Left ventricle myocardium superior (tissue), 1 donor: ENCODE results near the gene SKAP1. TPM values are rescaled to one million over a fixed set of nuclear protein-coding genes. Genes with fewer than 3 reads are reported as not detected.
"Not testable (repeated sequence)": the region's sequence is repeated elsewhere in the genome, so short reads cannot be mapped to it uniquely, and the experiment has no call there.

Experiments
- ATAC-seq: fragments of 200-7000 bp; cut with Tn5 transposase; one replicate; pipeline ENCODE4 v1.9.1; 2020; ENCODE audit warnings: mild to moderate bottlenecking, moderate library complexity
- DNase-seq: peaks from one replicate; pipeline ENCODE4 v3.0.0-alpha.2; 2020
- intact Hi-C: fragments of 100-400 bp; cut with micrococcal nuclease; formaldehyde crosslinking; loops from one replicate; pipeline ENCODE4 v1.11.0; 2022
- total RNA-seq: library from RNA; stranded (reverse); fragmentation: NEBNext Ultra II Directional; extraction: Animal tissue kit (Norgen Biotek cat#: 25700); gene quantifications from one replicate; pipeline ENCODE4 v1.2.1, GENCODE V29; 2021
- donor health status: DM: no; HTN: yes; CAD: no; lungs with severe emphysema.

Gene SKAP1
- total RNA-seq, 1 donor from 2014 or later: 0.27 TPM

- ATAC-seq (no peak), DNase-seq (no peak)
- intact Hi-C loops: no loop called here
Measured at GRCh38 chr17:48340916-48341315, 89.1 kb downstream of the SKAP1 start.

- intact Hi-C loops: no loop called here
- ATAC-seq (no peak), DNase-seq (no peak)
Measured at GRCh38 chr17:48338720-48339119, 91.3 kb downstream of the SKAP1 start.

DNA sequence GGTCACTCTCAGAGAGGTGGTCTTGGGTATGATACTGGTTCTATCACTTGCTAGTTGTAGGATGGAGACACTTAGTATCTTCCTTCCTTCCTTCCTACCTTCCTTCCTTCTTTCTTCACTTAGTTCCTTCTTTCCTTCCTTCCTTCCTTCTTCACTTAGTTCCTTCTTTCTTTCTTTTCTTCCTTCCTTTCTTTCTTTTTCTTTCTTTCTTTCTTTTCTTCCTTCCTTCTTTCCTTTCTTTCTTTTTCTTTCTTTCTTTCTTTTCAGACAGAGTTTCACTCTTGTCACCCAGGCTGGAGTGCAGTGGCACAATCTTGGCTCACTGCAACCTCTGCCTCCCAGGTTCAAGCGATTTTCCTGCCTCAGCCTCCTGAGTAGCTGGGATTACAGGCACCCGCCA, 92.1 kb downstream of the SKAP1 start:
- ATAC-seq, intact Hi-C loops, DNase-seq: not testable (repeated sequence)

GRCh38 chr17:48336986-48337385, 93.0 kb downstream of the SKAP1 start:
- intact Hi-C loops: no loop called here
- DNase-seq (no peak), ATAC-seq (no peak)

DNA sequence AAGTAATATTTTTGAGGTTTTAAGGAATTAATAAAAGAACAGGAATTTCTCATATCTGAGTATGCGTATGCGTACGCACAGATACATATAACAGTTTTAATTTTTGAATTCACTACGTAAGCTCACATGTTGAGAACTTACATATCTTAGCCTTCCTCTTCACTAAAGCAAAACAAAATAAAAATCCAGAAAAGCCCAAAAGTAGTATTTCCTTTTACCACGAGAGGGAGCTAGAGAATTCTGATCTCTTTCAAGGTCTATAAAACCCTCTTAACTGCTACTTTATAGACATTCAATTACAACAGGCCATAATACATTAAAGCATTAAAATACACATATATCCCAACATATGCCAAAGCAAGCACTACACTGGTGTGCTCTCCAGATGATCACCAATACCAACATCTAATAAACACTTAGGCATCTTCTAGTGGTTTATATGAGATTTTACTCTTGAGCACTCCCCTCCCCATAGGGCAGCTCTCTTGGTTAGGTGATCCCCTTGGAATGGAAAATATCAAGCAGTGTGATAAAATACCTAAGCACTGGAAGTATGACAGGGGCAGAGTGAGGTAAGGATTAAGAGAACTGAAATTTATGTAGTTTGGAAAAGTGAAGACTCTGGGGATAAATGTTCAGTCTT, 94.0 kb downstream of the SKAP1 start:
- ATAC-seq (no peak), DNase-seq (no peak)
- intact Hi-C loops: no loop called here

DNA sequence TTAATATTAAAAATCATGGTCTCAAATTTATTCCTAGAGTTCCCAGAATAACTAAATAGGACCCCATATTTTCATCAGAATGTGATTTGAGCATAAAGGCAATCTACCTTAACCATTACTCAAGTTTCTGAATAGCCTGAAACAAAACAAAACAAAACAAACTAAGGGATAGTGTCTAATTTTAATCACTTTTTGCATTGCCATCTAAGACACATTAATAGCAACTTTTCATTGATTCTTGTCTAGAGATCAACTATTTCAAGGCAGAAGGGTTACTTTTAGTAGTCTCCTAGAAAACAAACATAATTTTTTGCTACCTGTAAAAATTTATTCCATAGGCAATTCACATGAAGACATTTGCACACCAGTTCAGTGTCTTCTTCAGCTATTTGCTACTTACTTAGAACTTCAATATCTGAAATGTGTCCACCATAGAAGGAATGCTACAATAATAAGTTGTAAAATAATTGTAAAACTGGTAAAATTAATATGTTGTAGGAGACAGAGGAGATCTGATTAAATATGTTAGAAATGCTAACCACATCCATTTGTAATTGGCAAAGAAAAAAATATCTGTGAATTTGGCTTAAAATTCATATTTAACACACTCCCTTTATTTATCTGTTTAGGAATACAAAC, 94.7 kb downstream of the SKAP1 start:
- intact Hi-C loops: no loop called here
- DNase-seq: no peak

GRCh38 chr17:48333034-48333530, 96.9 kb downstream of the SKAP1 start:
- intact Hi-C loops: no loop called here
- no peak for DNase-seq
- no peak for ATAC-seq

More for the DNA sequence above, 94.7 kb downstream of the SKAP1 start:
- ATAC-seq: no peak

DNA sequence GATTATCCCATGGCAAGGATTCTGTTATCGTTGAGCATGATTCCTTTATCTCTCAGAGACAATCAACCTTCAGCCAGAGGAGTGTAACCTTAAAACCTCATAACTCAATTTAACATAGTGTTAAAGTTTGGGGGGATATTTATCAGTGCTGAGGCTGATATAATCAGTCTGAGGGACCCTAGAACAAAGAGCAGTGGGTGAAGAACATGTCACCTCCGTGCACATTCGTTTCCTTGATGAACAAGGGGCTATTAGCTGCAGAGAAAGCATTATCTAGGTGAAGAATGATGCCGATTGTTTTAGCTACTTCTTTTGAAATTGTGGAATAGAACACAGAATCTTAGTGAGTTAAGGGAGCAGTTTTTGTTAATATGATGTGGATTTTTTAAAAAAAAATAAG, 99.1 kb downstream of the SKAP1 start:
- DNase-seq: no peak

DNA sequence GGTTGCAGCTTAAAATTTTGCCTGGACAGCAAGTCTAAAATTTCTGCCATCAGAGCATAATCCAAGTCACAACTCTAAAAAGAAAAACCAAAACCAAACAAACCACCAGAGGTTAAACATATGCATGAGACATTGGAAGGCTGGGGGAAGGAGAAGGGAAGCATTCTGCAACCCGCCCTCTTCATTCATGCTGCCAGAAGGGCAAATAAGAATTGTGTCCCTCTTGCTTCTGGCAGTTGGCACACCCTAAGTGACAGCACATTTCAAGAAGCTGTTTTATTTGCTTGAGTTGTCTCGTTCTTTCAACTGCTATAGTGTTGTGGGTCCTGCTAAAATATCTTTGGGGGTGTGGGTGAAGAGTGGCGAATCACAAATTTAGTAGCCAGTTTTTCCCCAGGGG, 99.6 kb downstream of the SKAP1 start:
- no peak for ATAC-seq
- DNase-seq: no peak
- intact Hi-C loops: no loop called here

More for the DNA sequence above, 99.1 kb downstream of the SKAP1 start:
- intact Hi-C loops: no loop called here
- no peak for ATAC-seq

DNA sequence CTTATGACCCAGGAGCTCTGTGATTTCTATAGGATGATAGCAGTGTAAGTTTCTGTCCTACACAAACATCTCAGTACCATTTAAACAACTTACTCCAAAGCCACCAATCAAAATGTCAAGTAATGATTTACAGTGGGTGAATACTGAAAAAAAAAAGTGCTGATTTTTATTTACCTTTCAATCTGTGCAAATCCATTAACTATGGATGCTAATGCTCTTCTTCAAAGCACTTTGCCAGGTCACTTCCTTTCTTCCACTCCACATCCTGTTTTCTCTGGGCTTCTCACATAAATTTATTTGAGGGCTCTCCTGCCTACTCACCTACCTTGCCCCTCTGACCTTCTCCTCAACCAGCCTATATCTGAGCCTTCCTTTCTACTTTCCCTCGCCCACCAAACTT, 101.6 kb downstream of the SKAP1 start:
- intact Hi-C loops: no loop called here

DNA sequence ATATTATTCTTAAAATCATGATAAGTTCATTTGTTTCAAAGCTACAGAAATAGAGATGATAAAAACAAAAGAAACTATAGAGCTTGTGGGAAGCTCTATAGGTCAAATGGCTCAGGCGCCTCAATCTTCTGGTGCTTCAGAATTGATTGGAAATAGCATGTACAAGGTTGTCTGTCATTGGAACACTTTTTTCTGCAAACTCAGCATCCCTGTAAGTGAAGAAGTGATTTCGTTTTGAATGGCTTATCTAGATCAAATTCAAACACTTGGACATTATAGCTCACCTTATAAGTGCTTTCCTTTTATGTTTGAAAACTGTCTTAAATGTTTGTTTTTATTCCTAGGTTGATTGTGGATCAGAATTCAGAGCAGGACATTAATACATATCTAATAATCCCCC, 103.7 kb downstream of the SKAP1 start:
- no peak for ATAC-seq
- intact Hi-C loops: no loop called here
- DNase-seq: no peak

More for the DNA sequence above, 101.6 kb downstream of the SKAP1 start:
- DNase-seq (no peak), ATAC-seq (no peak)

DNA sequence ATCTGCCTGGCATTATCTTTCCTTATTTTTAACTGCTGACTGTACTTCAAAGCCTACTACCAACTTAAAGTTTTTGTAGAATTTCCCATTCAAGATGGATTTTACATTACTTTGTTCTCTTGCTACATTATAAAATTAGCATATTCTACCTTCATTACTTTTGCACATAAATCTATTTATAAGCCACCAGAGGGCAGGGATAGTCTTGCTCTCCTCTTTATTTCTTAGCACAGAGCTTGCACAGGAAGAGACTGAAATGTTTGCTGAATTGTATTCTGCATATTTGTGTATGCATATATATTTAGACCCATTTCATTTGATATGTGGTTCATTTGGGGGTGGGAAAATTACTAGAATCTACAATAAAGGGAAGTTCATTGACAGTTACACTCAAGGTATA, 108.0 kb downstream of the SKAP1 start:
- intact Hi-C loops: no loop called here
- DNase-seq (no peak), ATAC-seq (no peak)

DNA sequence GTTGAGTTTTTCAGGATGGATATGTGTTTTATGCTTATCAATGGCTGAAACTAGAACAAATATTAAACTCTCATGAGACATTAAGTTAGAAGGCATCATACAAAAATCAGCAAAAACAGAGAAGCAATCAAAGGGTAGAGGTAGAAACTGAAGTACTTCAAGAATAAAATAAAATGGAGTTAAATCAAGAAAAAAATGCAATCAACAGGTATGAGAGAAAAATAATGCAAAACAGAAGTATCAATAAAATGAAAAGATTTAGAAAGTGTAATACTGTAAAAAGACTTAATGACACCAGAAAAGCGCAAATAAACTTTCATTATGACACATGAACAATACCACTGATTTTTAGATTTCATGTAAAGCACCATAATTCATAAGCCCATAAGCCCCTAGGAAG, 112.3 kb downstream of the SKAP1 start:
- DNase-seq: no peak
- ATAC-seq: no peak
- intact Hi-C loops: no loop called here

DNA sequence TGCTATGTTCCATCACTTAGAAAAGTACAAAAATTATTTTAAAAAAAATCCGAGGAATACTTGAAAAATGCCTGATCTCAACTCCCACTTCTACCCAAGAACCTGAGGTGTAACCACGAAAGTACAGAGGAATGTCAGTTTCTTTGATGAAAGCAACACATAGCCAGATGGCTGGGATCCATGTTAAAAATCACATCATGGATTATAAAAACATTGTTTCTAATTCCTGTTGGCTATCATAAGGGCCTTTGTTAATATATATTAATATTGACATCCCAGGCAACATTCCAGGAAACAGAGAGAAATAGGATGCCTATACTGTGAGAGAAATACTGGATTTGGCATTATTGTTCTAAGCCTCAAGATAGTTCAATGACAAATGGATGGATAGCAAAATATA, 115.3 kb downstream of the SKAP1 start:
- ATAC-seq (no peak), DNase-seq (no peak)
- intact Hi-C loops: no loop called here

- ATAC-seq: no peak
- DNase-seq: no peak
- intact Hi-C loops: no loop called here
Measured at GRCh38 chr17:48313096-48313755, 116.8 kb downstream of the SKAP1 start.

DNA sequence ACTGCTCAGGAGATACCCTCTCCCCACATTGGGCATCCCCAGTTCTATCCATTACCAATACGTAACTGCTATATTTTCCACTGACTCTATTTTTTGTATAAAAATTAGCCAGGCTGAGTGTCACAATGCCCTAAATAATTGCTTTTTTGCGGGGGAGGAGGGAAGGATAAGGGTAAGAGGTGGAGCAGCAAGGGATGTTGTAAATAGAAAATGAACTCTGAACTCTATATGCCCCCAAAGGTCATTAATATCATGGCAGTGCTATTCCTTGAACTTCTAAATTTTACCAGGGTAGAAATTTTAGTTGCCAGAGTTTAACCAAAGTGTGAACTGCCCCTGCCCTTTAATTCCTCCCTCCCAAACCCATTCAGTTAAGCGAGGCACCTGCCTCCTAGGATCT, 118.7 kb downstream of the SKAP1 start:
- intact Hi-C loops: no loop called here
- ATAC-seq (no peak), DNase-seq (no peak)

GRCh38 chr17:48310748-48311213, 119.2 kb downstream of the SKAP1 start:
- intact Hi-C loops: no loop called here
- no peak for ATAC-seq
- no peak for DNase-seq

GRCh38 chr17:48308581-48308980, 121.4 kb downstream of the SKAP1 start:
- ATAC-seq: no peak
- no peak for DNase-seq
- intact Hi-C loops: no loop called here

- intact Hi-C loops: no loop called here
- peak; percentile 43 for ATAC-seq
- DNase-seq: peak; percentile 28
Measured at GRCh38 chr17:48307814-48308411, 122.1 kb downstream of the SKAP1 start.

DNA sequence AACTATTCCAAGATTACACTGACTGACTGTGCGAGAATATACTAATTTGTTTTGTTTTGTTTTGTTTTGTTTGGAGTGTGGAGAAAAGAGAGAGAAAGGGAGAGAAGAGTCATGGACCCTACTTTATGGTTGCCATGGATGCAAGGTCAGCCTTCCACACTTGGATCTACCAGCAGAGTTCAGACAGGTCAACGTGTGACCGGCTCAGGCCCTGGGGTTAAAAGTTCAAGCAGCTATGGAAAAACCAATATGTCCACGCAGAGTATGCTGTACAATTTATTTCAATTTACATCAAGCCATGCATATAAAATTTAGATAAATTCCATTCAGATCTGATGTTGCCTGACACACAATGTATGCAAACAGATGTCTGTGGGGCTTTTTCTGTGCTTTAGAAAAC, 122.8 kb downstream of the SKAP1 start:
- DNase-seq (no peak), ATAC-seq (no peak)
- intact Hi-C loops: no loop called here
